ENCODE measurements around the gene FBLIM1.

DNA sequence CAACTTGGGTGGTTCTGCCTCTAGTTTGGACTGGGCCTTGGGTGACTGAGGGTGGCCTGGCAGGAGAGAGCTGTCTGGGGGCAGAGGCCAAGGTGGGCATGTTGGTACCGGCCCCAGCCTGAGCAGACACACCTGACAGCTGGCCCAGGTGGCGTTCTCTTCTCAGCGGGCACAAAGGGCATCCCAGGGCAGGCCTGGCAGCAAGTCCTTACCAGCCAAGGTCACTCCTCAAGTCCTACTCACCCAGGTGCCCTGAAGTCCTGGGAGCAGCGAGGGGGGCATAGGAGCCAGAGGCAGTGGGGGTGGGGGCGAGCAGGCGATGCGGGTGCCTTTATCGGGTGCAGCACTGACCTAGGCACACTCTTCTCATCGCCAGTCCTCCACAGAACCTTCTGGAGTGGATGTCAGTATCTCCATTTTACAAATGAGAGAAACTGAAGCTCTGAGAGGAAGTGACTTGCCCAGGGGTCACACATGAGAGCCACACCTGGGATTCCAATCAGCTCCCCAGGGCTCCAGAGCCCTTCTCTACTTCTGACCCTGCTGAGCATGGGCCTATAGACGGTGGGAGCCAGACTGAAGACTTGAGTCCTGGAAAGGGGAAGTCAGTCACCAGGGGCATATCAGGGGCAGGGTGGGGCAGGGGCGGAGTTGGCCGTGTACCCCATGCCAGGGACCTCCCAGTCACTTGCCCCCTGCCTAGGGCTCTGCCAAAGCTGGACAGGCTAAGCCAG is 23.1 kb upstream of the FBLIM1 start:
- no peak for TF ChIP-seq POLR2A (IDR thresholded peaks at IDR 0.05)
- TF ChIP-seq, protein P1, sequence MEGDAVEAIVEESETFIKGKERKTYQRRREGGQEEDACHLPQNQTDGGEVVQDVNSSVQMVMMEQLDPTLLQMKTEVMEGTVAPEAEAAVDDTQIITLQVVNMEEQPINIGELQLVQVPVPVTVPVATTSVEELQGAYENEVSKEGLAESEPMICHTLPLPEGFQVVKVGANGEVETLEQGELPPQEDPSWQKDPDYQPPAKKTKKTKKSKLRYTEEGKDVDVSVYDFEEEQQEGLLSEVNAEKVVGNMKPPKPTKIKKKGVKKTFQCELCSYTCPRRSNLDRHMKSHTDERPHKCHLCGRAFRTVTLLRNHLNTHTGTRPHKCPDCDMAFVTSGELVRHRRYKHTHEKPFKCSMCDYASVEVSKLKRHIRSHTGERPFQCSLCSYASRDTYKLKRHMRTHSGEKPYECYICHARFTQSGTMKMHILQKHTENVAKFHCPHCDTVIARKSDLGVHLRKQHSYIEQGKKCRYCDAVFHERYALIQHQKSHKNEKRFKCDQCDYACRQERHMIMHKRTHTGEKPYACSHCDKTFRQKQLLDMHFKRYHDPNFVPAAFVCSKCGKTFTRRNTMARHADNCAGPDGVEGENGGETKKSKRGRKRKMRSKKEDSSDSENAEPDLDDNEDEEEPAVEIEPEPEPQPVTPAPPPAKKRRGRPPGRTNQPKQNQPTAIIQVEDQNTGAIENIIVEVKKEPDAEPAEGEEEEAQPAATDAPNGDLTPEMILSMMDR (IDR thresholded peaks at IDR 0.05), result no peak
